A549 (cell line): ENCODE results near the gene NOL8. TPM values are rescaled to one million over a fixed set of nuclear protein-coding genes. Genes with fewer than 3 reads are reported as not detected.
A peak's percentile ranks its signal among the peaks of the same experiment; 100 is the strongest.

ENCODE experiments used
- ATAC-seq, 2 experiments: fragments of 200-7000 bp in 1 of 2; fragments of >200 bp in 1 of 2; cut with Nextera tagmentation in 1 of 2; cut with Tn5 transposase in 1 of 2; 3 replicates each; pipeline versions ENCODE4 v1.8.0 to v1.9.1; 2018 to 2020; ENCODE audit warnings: mild to moderate bottlenecking in 1 of 2, moderate library complexity in 1 of 2
- CTCF ChIA-PET: fragments of 300-600 bp; sonication (Branson Sonifier 250); formaldehyde crosslinking; extraction: SDS; loops from one replicate; lab custom pipeline; 2021; ENCODE audit warnings: antibody characterized with exemption, inconsistent platforms; lab: Yijun Ruan, JAX
- POLR2A ChIA-PET: fragments of 350-600 bp; formaldehyde crosslinking; extraction: SDS; loops from one replicate; lab custom pipeline; 2021; ENCODE audit warnings: antibody characterized with exemption, inconsistent platforms; lab: Yijun Ruan, JAX
- DNase-seq, 2 experiments: peaks; one replicate each; pipeline versions ENCODE4 v3.0.0 to v3.0.0-alpha.2; 2011 to 2016; ENCODE audit warnings: low read depth in 1 of 2, low spot score in 1 of 2
- FAIRE-seq: peaks from 2 replicates; lab custom pipeline; 2011; peaks lifted over from hg19 to GRCh38; lab: Jason Lieb, UNC
- H3K27ac ChIP-seq, 2 experiments: fragments of >200 bp; sonication (Bioruptor Twin); formaldehyde crosslinking; 3 replicates each; pipeline ENCODE4 v1.5.1; 2016 to 2017
- H3K4me1 ChIP-seq: fragments of >200 bp; sonication (Bioruptor Twin); formaldehyde crosslinking; 3 replicates; pipeline ENCODE4 v1.6.1; 2016
- H3K4me2 ChIP-seq: fragments of >200 bp; sonication (Bioruptor Twin); formaldehyde crosslinking; 3 replicates; pipeline ENCODE4 v1.6.1; 2016
- H3K4me3 ChIP-seq: fragments of >200 bp; sonication (Bioruptor Twin); formaldehyde crosslinking; 3 replicates; pipeline ENCODE4 v1.5.1; 2016
- H3K9me3 ChIP-seq: fragments of >200 bp; sonication (Bioruptor Twin); formaldehyde crosslinking; 3 replicates; pipeline ENCODE4 v1.6.1; 2016
- CBX2 ChIP-seq: fragments of 200-600 bp; sonication (generic); IDR thresholded peaks from 2 replicates; pipeline ENCODE4 v1.6.1; 2016; ENCODE audit warnings: low read depth, mild to moderate bottlenecking, borderline replicate concordance
- CEBPB ChIP-seq, 2 experiments: fragments of >200 bp in 1 of 2; sonication (Bioruptor Twin) in 1 of 2; formaldehyde crosslinking in 1 of 2; IDR thresholded peaks; 2 replicates each; pipeline ENCODE4 v1.6.1; 2012 to 2016
- EHF ChIP-seq: fragments of 250-450 bp; sonication (Bioruptor Pico); IDR thresholded peaks from 2 replicates; pipeline ENCODE4 v1.5.0; 2020; ENCODE audit warnings: mild to moderate bottlenecking
- EHMT2 ChIP-seq: fragments of 200-600 bp; sonication (generic); IDR thresholded peaks from 2 replicates; pipeline ENCODE4 v1.6.1; 2016; ENCODE audit warnings: antibody characterized with exemption, low read depth, mild to moderate bottlenecking, moderate library complexity
- FOSB ChIP-seq: fragments of 250-450 bp; sonication (Bioruptor Pico); IDR thresholded peaks from 2 replicates; pipeline ENCODE4 v1.5.0; 2020; ENCODE audit warnings: mild to moderate bottlenecking, moderate library complexity
- FOXS1 ChIP-seq: fragments of 250-450 bp; sonication (Bioruptor Pico); IDR thresholded peaks from 2 replicates; pipeline ENCODE4 v1.5.0; 2020; ENCODE audit warnings: mild to moderate bottlenecking, moderate library complexity
- HEYL ChIP-seq: fragments of 250-450 bp; sonication (Bioruptor Pico); IDR thresholded peaks from 2 replicates; pipeline ENCODE4 v1.8.0; 2021; ENCODE audit warnings: mild to moderate bottlenecking, moderate library complexity
- HOXB13 ChIP-seq: fragments of 250-450 bp; sonication (Bioruptor Pico); IDR thresholded peaks from 2 replicates; pipeline ENCODE4 v1.5.0; 2020; ENCODE audit warnings: low read depth, mild to moderate bottlenecking, moderate library complexity
- JUN ChIP-seq, 2 experiments: fragments of >200 bp; sonication (Bioruptor Twin); formaldehyde crosslinking; IDR thresholded peaks; 2 replicates in 1 of 2; 3 replicates in 1 of 2; pipeline ENCODE4 v1.6.1; 2016 to 2017
- JUNB ChIP-seq: fragments of >200 bp; sonication (Bioruptor Twin); formaldehyde crosslinking; IDR thresholded peaks from 2 replicates; pipeline ENCODE4 v1.6.1; 2016
- KDM5A ChIP-seq: fragments of 200-600 bp; sonication (generic); IDR thresholded peaks from 2 replicates; pipeline ENCODE4 v1.6.1; 2016; ENCODE audit warnings: antibody characterized with exemption, mild to moderate bottlenecking
- MAFK ChIP-seq: fragments of 450-650 bp; IDR thresholded peaks from 2 replicates; pipeline ENCODE4 v1.6.1; 2014; ENCODE audit not compliant: partially characterized antibody
- MYC ChIP-seq: IDR thresholded peaks from 2 replicates; pipeline ENCODE4 v1.6.1; 2012; ENCODE audit warnings: mild to moderate bottlenecking, inconsistent platforms, low read length, improper control_type of control experiment, borderline replicate concordance
- NPAS2 ChIP-seq: fragments of 250-450 bp; sonication (Bioruptor Pico); IDR thresholded peaks from 2 replicates; pipeline ENCODE4 v1.8.0; 2022; ENCODE audit warnings: mild to moderate bottlenecking, moderate library complexity, borderline replicate concordance
- RAD21 ChIP-seq, 2 experiments: fragments of >200 bp in 1 of 2; sonication (Bioruptor Twin) in 1 of 2; formaldehyde crosslinking in 1 of 2; IDR thresholded peaks in 1 of 2; conservative IDR thresholded peaks in 1 of 2; 2 replicates in 1 of 2; 3 replicates in 1 of 2; pipeline ENCODE4 v1.6.1; 2012 to 2018; ENCODE audit warnings: inconsistent platforms in 1 of 2
- RARB ChIP-seq: fragments of 250-450 bp; sonication (Bioruptor Pico); IDR thresholded peaks from 2 replicates; pipeline ENCODE4 v1.8.0; 2021; ENCODE audit warnings: mild to moderate bottlenecking, moderate library complexity
- SMC3 ChIP-seq: fragments of >200 bp; sonication (Bioruptor Twin); formaldehyde crosslinking; IDR thresholded peaks from 3 replicates; pipeline ENCODE4 v1.6.1; 2018; ENCODE audit warnings: inconsistent platforms
- TP53 ChIP-seq: fragments of 250-450 bp; sonication (Bioruptor Pico); IDR thresholded peaks from 2 replicates; pipeline ENCODE4 v1.5.0; 2021; ENCODE audit warnings: mild to moderate bottlenecking, moderate library complexity
- ZFP36 ChIP-seq: fragments of 450-650 bp; IDR thresholded peaks from 2 replicates; pipeline ENCODE4 v1.6.1; 2014; ENCODE audit warnings: borderline replicate concordance; ENCODE audit not compliant: partially characterized antibody
- WGBS: methylation state at CpG from one replicate; pipeline ENCODE4 v1.1.6; 2017; ENCODE audit errors: missing lambda C conversion rate; 5-methylcytosine and 5-hydroxymethylcytosine counted together
- polyA plus RNA-seq, 4 experiments: library from polyadenylated mRNA; depleted of rRNA in 3 of 4; stranded (reverse); fragments of >200 nt; fragmentation: RNase III in 1 of 4; extraction: RNeasy Plus Mini Kit Qiagen cat#74134 plus additional on column Dnase treatment in 1 of 4; gene quantifications; 2 replicates in 3 of 4; 3 replicates in 1 of 4; pipeline ENCODE4 v1.2.3, GENCODE V29; 2011 to 2017
- TF ChIP-seq, protein P1 (sequence below): fragments of >200 bp; sonication (Bioruptor Twin); formaldehyde crosslinking; IDR thresholded peaks from 3 replicates; pipeline ENCODE4 v1.5.1; 2016
- TF ChIP-seq, protein P2 (sequence below): fragments of 450-650 bp; IDR thresholded peaks from 2 replicates; pipeline ENCODE4 v1.6.1; 2014; ENCODE audit warnings: antibody characterized with exemption
- TF ChIP-seq, protein P3 (sequence below): fragments of 250-450 bp; sonication (Bioruptor Pico); IDR thresholded peaks from 2 replicates; pipeline ENCODE4 v1.5.0; 2021; ENCODE audit warnings: mild to moderate bottlenecking, moderate library complexity, borderline replicate concordance

NOL8 gene
- polyA plus RNA-seq, 2 of the 4 experiments (the other 2 are of a cell fraction) = 24.4 to 47.2 TPM

DNA sequence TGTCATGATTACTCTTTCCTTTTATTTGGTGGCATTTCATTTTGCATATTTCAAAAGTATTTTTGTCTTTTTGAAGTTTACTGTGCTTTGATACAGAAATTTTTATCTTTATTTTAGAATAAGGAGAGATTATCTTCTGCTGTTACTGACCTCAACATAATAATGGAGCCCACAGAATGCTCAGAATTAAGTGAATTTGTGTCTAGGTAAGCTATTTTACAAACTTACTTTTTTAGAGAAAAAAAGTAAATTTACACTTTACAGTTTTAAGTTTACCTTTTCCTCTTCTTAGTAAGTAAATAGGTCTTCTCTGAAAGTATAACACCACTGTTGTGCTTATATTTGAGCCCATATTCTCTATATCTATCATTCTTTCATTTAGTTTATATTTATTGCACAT is 20.4 kb upstream of the NOL8 start:
- H3K4me3 ChIP-seq = no peak overlapping the region
- TF ChIP-seq RARB (no peak), EHMT2 (no peak), FOSB (CRISPR knock-in tag) (no peak), MAFK (peak; percentile 47)
- no peaks in the 10 kb centered on the region for H3K9me3 ChIP-seq
- FAIRE-seq = no peak
- no peaks in the 10 kb centered on the region for H3K4me1 ChIP-seq
- POLR2A ChIA-PET = no interaction called here
- H3K4me2 ChIP-seq = no peak overlapping the region
- H3K27ac ChIP-seq = no peak overlapping the region
- no peak for DNase-seq
- ATAC-seq = no peak
- CTCF ChIA-PET = no interaction called here

DNA sequence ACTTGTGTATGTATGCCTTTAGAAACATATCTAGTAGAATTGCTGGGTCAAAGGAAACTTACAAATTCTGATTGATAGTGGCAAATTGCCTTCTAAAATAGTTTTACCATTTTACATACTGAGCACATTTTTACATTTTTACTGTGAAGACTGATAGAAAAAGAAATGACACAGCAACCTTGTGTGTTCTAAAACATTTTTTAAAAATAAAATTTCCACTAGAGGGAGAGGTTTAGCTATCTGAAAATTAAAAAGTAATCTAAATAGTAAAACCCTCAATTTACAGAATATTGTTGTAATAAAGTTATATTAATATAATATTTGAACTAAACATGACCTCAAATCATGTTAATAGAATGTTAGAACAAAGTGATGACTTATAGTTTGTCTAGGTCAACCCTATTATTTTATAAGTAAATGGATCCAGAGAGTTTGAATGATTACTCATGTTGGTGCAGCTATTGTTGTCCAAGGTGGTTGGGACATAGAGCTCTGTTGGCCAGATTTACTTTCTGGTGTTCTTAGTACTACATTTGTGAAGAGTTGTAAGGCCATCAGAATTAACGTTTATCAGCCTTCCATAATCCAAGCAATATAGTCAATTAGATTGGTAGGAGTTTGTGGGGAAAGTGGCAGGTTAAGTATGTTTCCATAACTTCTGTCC is 17.8 kb upstream of the NOL8 start:
- ChIA-PET CTCF (interaction anchor here (0.8 to 2.8 kb wide), 8 partner anchors 12 to 298 kb away, joined by 3 to 18 read pairs (median 5); partner anchors contain the start of gene CENPP), POLR2A (no interaction called here)
- 69% methylated on average over 1 of the region's 1 CpG for WGBS
- Histone ChIP-seq H3K4me3 (no peak overlapping the region), H3K9me3 (no peaks in the 10 kb centered on the region), H3K4me2 (no peak overlapping the region), H3K4me1 (no peaks in the 10 kb centered on the region), H3K27ac (no peak overlapping the region)
- ATAC-seq (no peak), DNase-seq (no peak), FAIRE-seq (no peak)
- TF ChIP-seq EHMT2 (no peak), SMC3 (no peak; the same call in 2 of the 3 replicates), FOXS1 (CRISPR knock-in tag) (no peak), RAD21 (conservative IDR thresholded peaks at IDR 0.05 in 1 of 2, IDR thresholded peaks at IDR 0.05 in 1 of 2) (peak in 1 of 2 experiments; percentile 43; a peak in 3 of 5 replicates), KDM5A (no peak)
- TF ChIP-seq, protein P1, sequence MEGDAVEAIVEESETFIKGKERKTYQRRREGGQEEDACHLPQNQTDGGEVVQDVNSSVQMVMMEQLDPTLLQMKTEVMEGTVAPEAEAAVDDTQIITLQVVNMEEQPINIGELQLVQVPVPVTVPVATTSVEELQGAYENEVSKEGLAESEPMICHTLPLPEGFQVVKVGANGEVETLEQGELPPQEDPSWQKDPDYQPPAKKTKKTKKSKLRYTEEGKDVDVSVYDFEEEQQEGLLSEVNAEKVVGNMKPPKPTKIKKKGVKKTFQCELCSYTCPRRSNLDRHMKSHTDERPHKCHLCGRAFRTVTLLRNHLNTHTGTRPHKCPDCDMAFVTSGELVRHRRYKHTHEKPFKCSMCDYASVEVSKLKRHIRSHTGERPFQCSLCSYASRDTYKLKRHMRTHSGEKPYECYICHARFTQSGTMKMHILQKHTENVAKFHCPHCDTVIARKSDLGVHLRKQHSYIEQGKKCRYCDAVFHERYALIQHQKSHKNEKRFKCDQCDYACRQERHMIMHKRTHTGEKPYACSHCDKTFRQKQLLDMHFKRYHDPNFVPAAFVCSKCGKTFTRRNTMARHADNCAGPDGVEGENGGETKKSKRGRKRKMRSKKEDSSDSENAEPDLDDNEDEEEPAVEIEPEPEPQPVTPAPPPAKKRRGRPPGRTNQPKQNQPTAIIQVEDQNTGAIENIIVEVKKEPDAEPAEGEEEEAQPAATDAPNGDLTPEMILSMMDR = peak; percentile 27; the same call in 2 of the 3 replicates

DNA sequence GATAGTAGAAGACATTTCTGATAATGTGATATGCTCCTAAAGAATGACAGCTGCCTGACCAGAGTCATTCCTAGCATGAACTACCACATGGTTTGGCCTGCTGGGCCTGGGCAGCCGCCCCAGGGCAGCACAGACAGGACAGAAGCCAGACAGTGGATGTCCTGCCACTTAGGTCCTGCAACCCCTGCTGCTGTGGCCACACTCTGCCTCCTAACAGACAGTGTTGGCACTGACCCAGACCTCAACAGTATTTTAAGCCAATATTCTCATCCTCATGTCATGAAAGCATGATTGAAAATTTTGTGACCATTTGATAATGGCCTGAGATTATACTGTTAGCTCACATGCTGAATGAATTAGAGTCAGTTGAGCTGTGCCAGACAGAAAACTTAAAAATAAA is 16.4 kb upstream of the NOL8 start:
- POLR2A ChIA-PET = no interaction called here
- 88% methylated on average over 1 of the region's 1 CpG for WGBS

DNA sequence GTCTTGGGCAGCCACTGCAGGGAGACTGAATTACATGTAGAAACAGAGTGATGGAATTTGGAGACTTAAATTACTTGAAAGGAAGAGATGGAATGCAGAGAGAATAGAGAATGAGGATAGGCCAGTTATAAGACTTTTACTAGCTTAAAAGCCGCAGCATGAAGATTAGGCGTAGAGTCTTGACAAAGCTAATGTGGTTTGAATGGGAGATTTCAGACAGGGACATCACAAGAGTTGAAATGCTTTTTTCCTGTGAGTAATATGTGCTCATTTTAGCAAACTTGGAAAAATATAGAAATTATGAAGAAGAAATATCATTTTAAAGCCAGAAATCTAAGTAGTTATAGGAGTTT is 8.1 kb upstream of the NOL8 start:
- Histone ChIP-seq H3K4me2 (no peak overlapping the region), H3K4me3 (no peak overlapping the region), H3K9me3 (no peaks in the 10 kb centered on the region), H3K27ac (no peak overlapping the region), H3K4me1 (no peaks in the 10 kb centered on the region)
- DNase-seq (no peak), ATAC-seq (no peak), FAIRE-seq (no peak)
- CTCF ChIA-PET = interaction anchor here (0.6 to 1.8 kb wide), 5 partner anchors 8 to 329 kb away, joined by 3 to 5 read pairs (median 3); partner anchors contain the start of genes CENPP and NOL8
- 98% methylated on average over 2 of the region's 2 CpGs for WGBS
- POLR2A ChIA-PET = no interaction called here
- no peak for TF ChIP-seq CEBPB (IDR thresholded peaks at IDR 0.05)
- TF ChIP-seq, protein P2, sequence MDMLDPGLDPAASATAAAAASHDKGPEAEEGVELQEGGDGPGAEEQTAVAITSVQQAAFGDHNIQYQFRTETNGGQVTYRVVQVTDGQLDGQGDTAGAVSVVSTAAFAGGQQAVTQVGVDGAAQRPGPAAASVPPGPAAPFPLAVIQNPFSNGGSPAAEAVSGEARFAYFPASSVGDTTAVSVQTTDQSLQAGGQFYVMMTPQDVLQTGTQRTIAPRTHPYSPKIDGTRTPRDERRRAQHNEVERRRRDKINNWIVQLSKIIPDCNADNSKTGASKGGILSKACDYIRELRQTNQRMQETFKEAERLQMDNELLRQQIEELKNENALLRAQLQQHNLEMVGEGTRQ = no peak
- no peak for TF ChIP-seq EHF (CRISPR knock-in tag)
- no peak for TF ChIP-seq MYC
- TF ChIP-seq, protein P3, sequence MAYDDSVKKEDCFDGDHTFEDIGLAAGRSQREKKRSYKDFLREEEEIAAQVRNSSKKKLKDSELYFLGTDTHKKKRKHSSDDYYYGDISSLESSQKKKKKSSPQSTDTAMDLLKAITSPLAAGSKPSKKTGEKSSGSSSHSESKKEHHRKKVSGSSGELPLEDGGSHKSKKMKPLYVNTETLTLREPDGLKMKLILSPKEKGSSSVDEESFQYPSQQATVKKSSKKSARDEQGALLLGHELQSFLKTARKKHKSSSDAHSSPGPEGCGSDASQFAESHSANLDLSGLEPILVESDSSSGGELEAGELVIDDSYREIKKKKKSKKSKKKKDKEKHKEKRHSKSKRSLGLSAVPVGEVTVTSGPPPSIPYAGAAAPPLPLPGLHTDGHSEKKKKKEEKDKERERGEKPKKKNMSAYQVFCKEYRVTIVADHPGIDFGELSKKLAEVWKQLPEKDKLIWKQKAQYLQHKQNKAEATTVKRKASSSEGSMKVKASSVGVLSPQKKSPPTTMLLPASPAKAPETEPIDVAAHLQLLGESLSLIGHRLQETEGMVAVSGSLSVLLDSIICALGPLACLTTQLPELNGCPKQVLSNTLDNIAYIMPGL = no peak
- no peak for TF ChIP-seq HOXB13
- no peak for TF ChIP-seq TP53
- TF ChIP-seq HEYL (CRISPR knock-in tag) = no peak
- no peak for TF ChIP-seq JUN (IDR thresholded peaks at IDR 0.05)
- TF ChIP-seq ZFP36 = no peak
- no peak for TF ChIP-seq CBX2
- TF ChIP-seq NPAS2 = no peak

More for the DNA sequence above, 16.4 kb upstream of the NOL8 start:
- TF ChIP-seq, protein P1 = no peak
- no peak for TF ChIP-seq JUNB
- ATAC-seq (no peak), DNase-seq (no peak), FAIRE-seq (no peak)
- H3K27ac ChIP-seq = no peak overlapping the region
- H3K4me3 ChIP-seq = no peak overlapping the region
- H3K4me2 ChIP-seq = no peak overlapping the region
- CTCF ChIA-PET = interaction anchor here (1.1 to 1.4 kb wide), 2 partner anchors 22 to 292 kb away, joined by 3 to 4 read pairs; no protein-coding TSS in a partner anchor
- no peaks in the 10 kb centered on the region for H3K4me1 ChIP-seq
- no peaks in the 10 kb centered on the region for H3K9me3 ChIP-seq
